SK-N-MC (cell line): ENCODE data around the gene ZDHHC14.

Source experiments
- DNase-seq: peaks from one replicate; pipeline ENCODE4 v3.0.0-alpha.2; 2011; ENCODE audit warnings: low read depth, low spot score
- H3K27ac ChIP-seq: fragments of 200-600 bp; sonication (generic); 2 replicates; pipeline ENCODE4 v1.5.1; 2016; ENCODE audit warnings: mixed run types
- H3K36me3 ChIP-seq: fragments of 200-600 bp; sonication (generic); 2 replicates; pipeline ENCODE4 v1.6.1; 2017; ENCODE audit warnings: antibody characterized with exemption, low read length, mixed read lengths; ENCODE audit not compliant: insufficient read depth
- H3K4me3 ChIP-seq: fragments of 200-600 bp; sonication (generic); 2 replicates; pipeline ENCODE4 v1.5.1; 2016
- H3K9ac ChIP-seq: fragments of 200-600 bp; sonication (generic); 2 replicates; pipeline ENCODE4 v1.8.0; 2017; ENCODE audit warnings: mixed run types, mixed read lengths; ENCODE audit not compliant: insufficient read length
- H3K9me3 ChIP-seq: fragments of 200-600 bp; sonication (generic); 2 replicates; pipeline ENCODE4 v1.6.1; 2017; ENCODE audit warnings: low read depth, mild to moderate bottlenecking, antibody characterized with exemption, low read length, moderate library complexity, mixed read lengths
- EZH2 ChIP-seq: fragments of 200-600 bp; sonication (generic); IDR thresholded peaks from one replicate; pipeline ENCODE4 v1.6.1; 2017; ENCODE audit warnings: antibody characterized with exemption
- FOXP2 ChIP-seq: optimal IDR thresholded peaks from 2 replicates; pipeline ENCODE3; 2011; ENCODE audit warnings: mild to moderate bottlenecking, moderate library complexity; ENCODE audit not compliant: insufficient read depth; ENCODE audit errors: extremely low read length, control extremely low read depth
- POLR2AphosphoS5 ChIP-seq: IDR thresholded peaks from 2 replicates; pipeline ENCODE4 v1.6.1; 2012; ENCODE audit warnings: mild to moderate bottlenecking, low read depth, low read length, borderline replicate concordance

The ZDHHC14 gene

DNA sequence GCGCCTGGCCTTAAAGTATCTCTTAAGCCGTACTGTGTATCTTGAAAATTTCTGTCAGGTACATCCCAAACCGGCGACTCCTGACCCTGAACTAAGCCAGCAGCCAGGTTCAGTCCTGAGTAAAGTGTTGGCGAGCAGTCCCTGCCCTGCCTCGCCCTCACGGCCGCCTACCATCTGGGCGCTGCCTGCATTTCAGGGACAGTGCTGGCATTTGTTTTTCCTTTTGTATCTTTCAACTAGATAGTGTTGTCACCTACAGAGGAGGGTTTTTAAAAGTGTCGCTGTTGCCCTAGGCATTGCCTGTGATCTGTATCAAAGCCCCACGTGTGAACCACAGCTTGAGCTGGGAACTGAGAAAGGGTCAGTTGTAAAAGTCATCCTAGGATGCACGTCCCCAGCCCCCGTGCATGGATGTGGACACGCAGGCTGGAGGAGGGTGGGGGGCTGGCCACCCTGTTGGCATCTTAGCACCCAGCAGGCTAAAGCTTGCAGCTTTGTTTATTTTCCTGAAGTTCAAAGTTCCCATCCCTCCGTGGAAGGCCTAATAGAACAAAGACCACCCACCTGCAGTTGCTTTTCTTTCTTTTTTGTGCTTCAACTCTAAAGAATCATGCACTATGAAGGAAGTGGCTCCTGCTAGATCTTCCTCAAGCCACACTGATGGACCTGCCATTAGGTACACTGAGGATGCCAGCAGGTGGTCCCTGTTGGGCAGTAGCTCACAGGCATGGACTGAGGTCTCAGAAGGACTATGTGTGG is 136.8 kb downstream of the ZDHHC14 start:
- no peak overlapping the region for H3K27ac ChIP-seq
- H3K4me3 ChIP-seq, result no peak overlapping the region
- H3K9me3 ChIP-seq, result no peaks in the 10 kb centered on the region
- DNase-seq, result no peak
- H3K9ac ChIP-seq, result no peak overlapping the region
- no peaks in the 10 kb centered on the region for H3K36me3 ChIP-seq
- TF ChIP-seq POLR2AphosphoS5 (no peak), FOXP2 (no peak), EZH2 (no peak)

GRCh38 chr6:157518397-157519250 is 137.6 kb downstream of the ZDHHC14 start:
- Histone ChIP-seq H3K9ac (no peak overlapping the region), H3K4me3 (no peak overlapping the region), H3K9me3 (no peaks in the 10 kb centered on the region), H3K36me3 (no peaks in the 10 kb centered on the region), H3K27ac (no peak overlapping the region)
- TF ChIP-seq POLR2AphosphoS5, result no peak
- TF ChIP-seq FOXP2, result no peak
- TF ChIP-seq EZH2, result no peak
- no peak for DNase-seq

GRCh38 chr6:157519255-157520116 is 138.5 kb downstream of the ZDHHC14 start:
- TF ChIP-seq EZH2 (no peak), FOXP2 (no peak), POLR2AphosphoS5 (no peak)
- no peak for DNase-seq
- Histone ChIP-seq H3K9ac (no peak overlapping the region), H3K36me3 (no peaks in the 10 kb centered on the region), H3K9me3 (no peaks in the 10 kb centered on the region), H3K27ac (no peak overlapping the region), H3K4me3 (no peak overlapping the region)

DNA sequence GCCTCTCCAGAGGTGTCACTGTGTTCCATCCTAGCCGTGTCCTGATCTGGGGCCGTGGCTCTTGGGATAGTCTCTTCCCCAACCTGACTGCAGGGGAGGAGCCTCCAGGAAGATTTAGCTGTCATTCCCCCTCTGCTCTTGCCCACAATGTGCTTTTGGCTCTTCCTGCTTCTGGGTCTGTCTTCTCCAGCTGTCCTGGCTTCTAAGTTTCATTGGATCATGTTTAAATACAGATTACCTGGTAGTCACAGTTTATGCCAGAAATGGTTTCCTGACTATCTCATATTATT is 139.1 kb downstream of the ZDHHC14 start:
- TF ChIP-seq EZH2, result no peak
- TF ChIP-seq FOXP2, result no peak
- TF ChIP-seq POLR2AphosphoS5, result no peak
- no peak for DNase-seq

GRCh38 chr6:157520596-157521361 is 139.8 kb downstream of the ZDHHC14 start:
- Histone ChIP-seq H3K9ac (no peak overlapping the region), H3K27ac (no peak overlapping the region), H3K4me3 (no peak overlapping the region), H3K36me3 (no peaks in the 10 kb centered on the region), H3K9me3 (0 out of 2 replicates have a peak, but pooled peaks cover 2% of the 10 kb centered on the region)
- TF ChIP-seq EZH2, result no peak
- no peak for TF ChIP-seq FOXP2
- no peak for TF ChIP-seq POLR2AphosphoS5
- no peak for DNase-seq

More for the DNA sequence above, 139.1 kb downstream of the ZDHHC14 start:
- Histone ChIP-seq H3K9ac (no peak overlapping the region), H3K9me3 (0 out of 2 replicates have a peak, but pooled peaks cover 2% of the 10 kb centered on the region), H3K27ac (no peak overlapping the region), H3K4me3 (no peak overlapping the region), H3K36me3 (no peaks in the 10 kb centered on the region)

DNA sequence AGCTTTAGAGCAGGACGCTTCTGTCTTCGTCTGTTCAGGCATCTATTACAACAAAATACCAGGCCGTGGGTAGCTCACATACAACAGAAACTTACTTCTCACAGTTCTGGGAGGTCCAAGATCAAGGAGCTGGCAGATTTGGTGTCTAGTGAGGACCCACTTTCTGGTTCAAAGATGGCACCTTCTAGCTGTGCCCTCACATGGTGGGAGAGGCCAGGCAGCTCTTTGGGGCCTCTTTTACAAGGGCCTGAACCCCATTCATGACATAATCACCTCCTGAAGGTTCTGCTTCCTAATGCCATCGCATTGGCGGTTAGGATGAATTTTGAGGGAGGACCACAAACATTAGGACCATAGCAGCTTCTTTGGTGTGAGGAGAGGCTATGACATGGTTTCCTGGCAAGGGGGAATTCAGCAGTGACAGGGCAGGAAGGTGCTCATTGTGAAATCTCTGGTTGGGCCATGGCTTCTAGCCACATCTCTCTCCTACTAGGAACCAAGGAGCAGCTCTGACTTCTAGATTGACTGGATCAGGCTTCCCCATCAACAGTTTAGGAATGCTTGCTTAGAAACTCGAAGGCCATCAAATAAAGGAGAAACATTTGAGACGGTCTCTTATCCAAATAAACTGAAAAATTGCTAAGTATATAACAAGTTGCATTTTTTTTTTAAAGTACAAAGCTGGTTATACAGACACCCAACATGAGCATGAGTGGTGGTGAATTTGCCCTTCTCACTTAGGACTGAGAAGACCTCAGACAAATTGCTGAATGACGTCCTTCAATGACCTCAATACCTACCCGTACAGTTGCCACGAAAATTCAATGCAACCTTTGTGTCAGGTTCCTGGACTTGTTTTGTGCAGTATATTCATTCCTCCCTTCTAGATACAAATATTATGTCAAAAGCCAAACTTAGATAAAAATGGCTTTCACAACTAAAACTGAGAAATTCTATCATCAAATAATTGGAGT is 140.7 kb downstream of the ZDHHC14 start:
- Histone ChIP-seq H3K9me3 (0 out of 2 replicates have a peak, but pooled peaks cover 2% of the 10 kb centered on the region), H3K4me3 (no peak overlapping the region), H3K27ac (no peak overlapping the region), H3K9ac (no peak overlapping the region), H3K36me3 (no peaks in the 10 kb centered on the region)
- DNase-seq, result no peak
- TF ChIP-seq EZH2 (no peak), FOXP2 (no peak), POLR2AphosphoS5 (no peak)
